ACHN (cell line): ENCODE results near the gene SRRM5.
"Not testable (repeated sequence)": the region's sequence is repeated elsewhere in the genome, so short reads cannot be mapped to it uniquely, and the experiment has no call there.

ENCODE experiments used
- DNase-seq: peaks from one replicate; pipeline ENCODE4 v3.0.0-alpha.2; 2015
- in situ Hi-C: cut with HindIII; loops from 2 replicates; pipeline ENCODE4 v1.10.0; 2017; ENCODE audit warnings: low sequenced_read_pairs, low pct_ligation_motif_present, low pct_unique_long_range_greater_than_20kb

SRRM5 gene

GRCh38 chr19:43650276-43650675 is 38.4 kb downstream of the SRRM5 start:
- in situ Hi-C loops, DNase-seq: not testable (repeated sequence)

- in situ Hi-C loops: no loop called here
- peak; percentile 69 for DNase-seq
Measured at GRCh38 chr19:43651758-43652545, 40.1 kb downstream of the SRRM5 start.

- DNase-seq: no peak
- in situ Hi-C loops: no loop called here
Measured at GRCh38 chr19:43652546-43652874, 40.6 kb downstream of the SRRM5 start.

GRCh38 chr19:43656436-43656835 is 44.5 kb downstream of the SRRM5 start:
- in situ Hi-C loops: no loop called here
- DNase-seq: no peak

GRCh38 chr19:43658001-43658400 is 46.1 kb downstream of the SRRM5 start:
- in situ Hi-C loops: no loop called here
- DNase-seq: no peak

GRCh38 chr19:43658494-43658893 is 46.6 kb downstream of the SRRM5 start:
- DNase-seq: no peak
- in situ Hi-C loops: no loop called here

GRCh38 chr19:43660301-43660970 is 48.5 kb downstream of the SRRM5 start:
- in situ Hi-C loops: no loop called here
- DNase-seq: no peak

- in situ Hi-C loops: no loop called here
- no peak for DNase-seq
Measured at GRCh38 chr19:43660971-43661360, 49.1 kb downstream of the SRRM5 start.

- DNase-seq: peak; percentile 50
- in situ Hi-C loops: no loop called here
Measured at GRCh38 chr19:43662487-43662886, 50.6 kb downstream of the SRRM5 start.

- DNase-seq: no peak
- in situ Hi-C loops: no loop called here
Measured at GRCh38 chr19:43664018-43664417, 52.1 kb downstream of the SRRM5 start.
